ENCODE results near the gene FAM107B. TPM values are rescaled to one million over a fixed set of nuclear protein-coding genes. Genes with fewer than 3 reads are reported as not detected.

Gene FAM107B
- total and polyA plus RNA-seq, 2 of the 8 experiments (the other 6 are each of a cell fraction or from before 2014, with no cell fraction given) = 7.5 to 28.1 TPM

DNA sequence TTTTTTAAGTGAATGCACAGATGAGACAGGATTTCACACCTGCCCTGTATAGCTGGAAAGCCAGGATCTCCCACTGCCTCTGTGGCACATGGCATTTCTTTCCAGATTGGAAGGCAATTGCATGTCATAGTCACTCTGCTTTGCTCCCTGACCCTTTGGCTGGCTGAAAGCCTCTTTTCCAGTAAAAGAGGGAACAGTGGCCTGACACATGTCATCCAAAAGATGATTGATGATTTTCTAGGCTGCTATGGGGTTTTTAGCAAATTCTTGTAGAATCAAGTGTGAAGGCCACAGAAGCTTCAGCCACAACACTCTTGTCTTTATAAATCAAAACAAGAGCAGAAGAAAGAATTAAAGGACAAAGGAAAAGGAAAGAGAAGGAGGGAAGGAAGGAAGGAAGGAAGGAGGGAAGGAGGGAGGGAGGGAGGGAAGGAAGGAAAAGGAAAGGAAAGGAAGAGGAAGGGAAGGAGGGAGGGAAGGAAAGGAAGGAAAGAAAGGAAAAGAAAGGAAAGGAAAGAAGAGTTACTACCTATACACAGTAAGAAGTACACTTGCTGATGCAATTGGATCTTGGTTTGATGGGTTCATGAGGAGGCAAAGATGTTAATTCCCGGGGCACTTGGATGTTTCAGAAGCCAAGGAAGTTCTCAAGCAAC, 285.0 kb downstream of the FAM107B start:
- Histone ChIP-seq H3K4me3 (ENCODE audit: extremely low read depth in 1 of 4, insufficient read depth in 2 of 4, low read depth in 3 of 4, low read length in 4 of 4) (no peak overlapping the region), H3K23ac (ENCODE audit: insufficient read length) (no peak overlapping the region), H3K4ac (replicated peaks; ENCODE audit: insufficient read length, low read depth, low read length) (no peak overlapping the region), H3K23me2 (ENCODE audit: low read depth, low read length) (no peaks in the 10 kb centered on the region), H4K8ac (ENCODE audit: extremely low read depth, insufficient read depth, low read length) (no peak overlapping the region), H2AK5ac (ENCODE audit: low read depth, low read length) (no peak overlapping the region), H2BK5ac (ENCODE audit: low read depth, low read length) (no peak overlapping the region), H3K56ac (replicated peaks; ENCODE audit: insufficient read length, low read depth, low read length) (no peak overlapping the region), H3K27me3 (replicated peaks in 1 of 4; ENCODE audit: control insufficient read depth in 3 of 4, extremely low read depth in 1 of 4, insufficient read depth in 3 of 4, low read length in 3 of 4) (no peaks in the 10 kb centered on the region), H3K4me1 (replicated peaks in 1 of 4; ENCODE audit: control insufficient read depth in 3 of 4, insufficient read depth in 4 of 4, low read length in 3 of 4) (no peaks in the 10 kb centered on the region), H4K20me1 (replicated peaks in 1 of 2; ENCODE audit: control insufficient read depth in 1 of 2, insufficient read depth in 2 of 2, low read length in 2 of 2) (no peaks in the 10 kb centered on the region), H3K9me3 (ENCODE audit: insufficient read depth in 2 of 2, low read depth in 1 of 2, low read length in 1 of 2) (no peaks in the 10 kb centered on the region), H3K18ac (ENCODE audit: extremely low read depth, low read length) (no peak overlapping the region), H2BK20ac (ENCODE audit: low read length) (no peak overlapping the region), H3K4me2 (ENCODE audit: insufficient read depth in 1 of 2, low read depth in 2 of 2, low read length in 2 of 2) (no peak overlapping the region), H3K79me1 (ENCODE audit: low read depth, low read length) (no peaks in the 10 kb centered on the region), H3K14ac (ENCODE audit: insufficient read length) (no peak overlapping the region), H3K36me3 (ENCODE audit: control insufficient read depth in 2 of 4, insufficient read depth in 4 of 4, low read length in 3 of 4) (no peaks in the 10 kb centered on the region), H4K91ac (replicated peaks; ENCODE audit: insufficient read length, low read length) (no peak overlapping the region), H4K5ac (ENCODE audit: insufficient read length, low read depth, low read length) (no peak overlapping the region), H2AFZ (ENCODE audit: low read length) (no peak overlapping the region; the same call in 1 of the 2 replicates), H2BK12ac (ENCODE audit: low read depth, low read length) (no peak overlapping the region), H2BK120ac (replicated peaks; ENCODE audit: low read depth, low read length) (no peak overlapping the region), H2BK15ac (ENCODE audit: low read length) (no peak overlapping the region), H3K79me2 (ENCODE audit: control insufficient read depth in 1 of 2, insufficient read depth in 2 of 2, low read length in 2 of 2) (no peaks in the 10 kb centered on the region), H3K27ac (ENCODE audit: low read depth, low read length) (no peak overlapping the region), H3K9ac (replicated peaks in 1 of 4; ENCODE audit: extremely low read depth in 1 of 4, low read depth in 3 of 4, low read length in 3 of 4) (no peak overlapping the region)
- WGBS, 2 experiments (ENCODE audit: extremely low coverage in 1 of 2, insufficient coverage in 1 of 2, insufficient read length in 1 of 2, insufficient replicate concordance in 2 of 2, low coverage in 1 of 2, low lambda C conversion rate in 2 of 2, missing lambda C conversion rate in 1 of 2) = 100% methylated on average over 1 of the region's 1 CpG; no CpG with 5 or more reads in 1 of the 2 experiments
- ChIA-PET POLR2A (ENCODE audit: partially characterized antibody) (interaction anchor here (1.1 kb wide), 1 partner anchor 354 kb away, joined by 3 read pairs; no protein-coding TSS in a partner anchor), CTCF (ENCODE audit: partially characterized antibody) (interaction anchor here (0.6 to 2.7 kb wide), 7 partner anchors 9 to 706 kb away, joined by 3 to 10 read pairs (median 3); no protein-coding TSS in a partner anchor)
- peak in 1 of 2 experiments; percentile 27 for DNase-seq (ENCODE audit: low read depth in 1 of 2, low spot score in 2 of 2)
- no peak for TF ChIP-seq JUND (IDR thresholded peaks at IDR 0.05; ENCODE audit: low read length)
- TF ChIP-seq EGR1 (IDR thresholded peaks at IDR 0.05; ENCODE audit: borderline replicate concordance, low read depth, low read length) = no peak
- TF ChIP-seq, protein P1, sequence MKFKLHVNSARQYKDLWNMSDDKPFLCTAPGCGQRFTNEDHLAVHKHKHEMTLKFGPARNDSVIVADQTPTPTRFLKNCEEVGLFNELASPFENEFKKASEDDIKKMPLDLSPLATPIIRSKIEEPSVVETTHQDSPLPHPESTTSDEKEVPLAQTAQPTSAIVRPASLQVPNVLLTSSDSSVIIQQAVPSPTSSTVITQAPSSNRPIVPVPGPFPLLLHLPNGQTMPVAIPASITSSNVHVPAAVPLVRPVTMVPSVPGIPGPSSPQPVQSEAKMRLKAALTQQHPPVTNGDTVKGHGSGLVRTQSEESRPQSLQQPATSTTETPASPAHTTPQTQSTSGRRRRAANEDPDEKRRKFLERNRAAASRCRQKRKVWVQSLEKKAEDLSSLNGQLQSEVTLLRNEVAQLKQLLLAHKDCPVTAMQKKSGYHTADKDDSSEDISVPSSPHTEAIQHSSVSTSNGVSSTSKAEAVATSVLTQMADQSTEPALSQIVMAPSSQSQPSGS (IDR thresholded peaks at IDR 0.05; ENCODE audit: low read length) = no peak
- no peak for TF ChIP-seq SUZ12 (IDR thresholded peaks at IDR 0.05; ENCODE audit: low read length)
- no peak for TF ChIP-seq CHD1 (IDR thresholded peaks at IDR 0.05; ENCODE audit: low read depth, low read length)
- no peak for TF ChIP-seq RFX5 (IDR thresholded peaks at IDR 0.05; ENCODE audit: borderline replicate concordance, low read depth, low read length)
- TF ChIP-seq SIX5 (IDR thresholded peaks at IDR 0.05; ENCODE audit: low read depth, low read length) = no peak
- TF ChIP-seq TAF1 (IDR thresholded peaks at IDR 0.05; ENCODE audit: low read depth, low read length) = no peak
- TF ChIP-seq GABPA (IDR thresholded peaks at IDR 0.05; ENCODE audit: borderline replicate concordance, insufficient read depth, low read length) = no peak
- TF ChIP-seq CBX5 (IDR thresholded peaks at IDR 0.05; ENCODE audit: low read depth, low read length) = no peak
- TF ChIP-seq MAFK (IDR thresholded peaks at IDR 0.05; ENCODE audit: low read depth, low read length) = no peak
- no peak for FAIRE-seq

Measured in H1 (cell line).